GM12865 (cell line): ENCODE results near the gene PATL1.
A peak's percentile ranks its signal among the peaks of the same experiment; 100 is the strongest.

Experiments used
- DNase-seq: peaks from one replicate; pipeline ENCODE4 v3.0.0; 2010; ENCODE audit warnings: low read depth
- H3K4me3 ChIP-seq: 2 replicates; pipeline ENCODE4 v1.5.1; 2011; ENCODE audit warnings: mild to moderate bottlenecking, low read depth, low read length, control low read depth
- TF ChIP-seq, protein P1 (sequence below): IDR thresholded peaks from 2 replicates; pipeline ENCODE4 v1.5.1; 2011; ENCODE audit warnings: low read length, control low read depth, low read depth, inconsistent platforms; ENCODE audit not compliant: insufficient read depth; ENCODE audit errors: missing control alignments

The PATL1 gene

DNA sequence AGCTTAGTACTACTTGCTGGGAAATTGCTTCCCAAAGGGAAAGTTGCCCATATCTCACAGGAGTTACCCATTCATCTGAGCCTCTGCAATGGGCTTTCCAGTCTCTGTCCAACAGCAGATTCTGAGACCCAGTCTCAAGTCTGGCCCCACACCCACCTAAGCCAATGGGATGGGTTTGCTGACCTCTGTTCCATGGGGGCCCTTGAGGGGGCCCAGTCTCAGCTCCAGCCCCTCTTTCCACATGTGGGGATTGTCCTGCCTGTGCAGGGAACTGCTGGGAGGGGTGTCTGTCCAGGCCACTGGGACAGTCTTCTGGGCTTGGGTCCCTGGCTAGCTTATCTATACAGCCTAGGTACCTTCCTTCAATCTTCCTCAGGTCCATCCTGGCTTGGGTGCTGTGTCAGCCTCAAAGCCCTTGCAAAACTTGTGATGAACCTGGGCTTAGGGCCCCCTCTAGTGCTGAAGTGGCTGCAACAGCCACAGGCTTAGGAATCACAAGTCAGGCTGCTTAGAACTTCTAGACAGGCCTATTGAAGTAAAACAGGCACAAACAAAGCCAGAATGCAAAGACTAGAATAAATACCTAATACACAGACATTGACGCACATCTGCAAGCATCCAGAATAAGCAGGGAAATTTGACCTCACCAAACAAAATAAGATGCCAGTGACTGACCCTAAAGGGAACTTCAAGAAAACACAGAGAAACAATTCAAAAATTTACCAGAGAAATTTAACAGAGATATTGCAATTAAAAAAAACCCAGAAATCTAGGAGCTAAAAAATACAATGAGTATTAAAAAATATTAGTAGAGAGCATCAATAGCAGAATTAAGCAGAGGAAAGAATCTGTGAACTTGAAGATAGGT, 11.7 kb upstream of the PATL1 start:
- TF ChIP-seq, protein P1, sequence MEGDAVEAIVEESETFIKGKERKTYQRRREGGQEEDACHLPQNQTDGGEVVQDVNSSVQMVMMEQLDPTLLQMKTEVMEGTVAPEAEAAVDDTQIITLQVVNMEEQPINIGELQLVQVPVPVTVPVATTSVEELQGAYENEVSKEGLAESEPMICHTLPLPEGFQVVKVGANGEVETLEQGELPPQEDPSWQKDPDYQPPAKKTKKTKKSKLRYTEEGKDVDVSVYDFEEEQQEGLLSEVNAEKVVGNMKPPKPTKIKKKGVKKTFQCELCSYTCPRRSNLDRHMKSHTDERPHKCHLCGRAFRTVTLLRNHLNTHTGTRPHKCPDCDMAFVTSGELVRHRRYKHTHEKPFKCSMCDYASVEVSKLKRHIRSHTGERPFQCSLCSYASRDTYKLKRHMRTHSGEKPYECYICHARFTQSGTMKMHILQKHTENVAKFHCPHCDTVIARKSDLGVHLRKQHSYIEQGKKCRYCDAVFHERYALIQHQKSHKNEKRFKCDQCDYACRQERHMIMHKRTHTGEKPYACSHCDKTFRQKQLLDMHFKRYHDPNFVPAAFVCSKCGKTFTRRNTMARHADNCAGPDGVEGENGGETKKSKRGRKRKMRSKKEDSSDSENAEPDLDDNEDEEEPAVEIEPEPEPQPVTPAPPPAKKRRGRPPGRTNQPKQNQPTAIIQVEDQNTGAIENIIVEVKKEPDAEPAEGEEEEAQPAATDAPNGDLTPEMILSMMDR, result peak; percentile 72
- peak; percentile 84 for DNase-seq
- H3K4me3 ChIP-seq, result no peak overlapping the region

DNA sequence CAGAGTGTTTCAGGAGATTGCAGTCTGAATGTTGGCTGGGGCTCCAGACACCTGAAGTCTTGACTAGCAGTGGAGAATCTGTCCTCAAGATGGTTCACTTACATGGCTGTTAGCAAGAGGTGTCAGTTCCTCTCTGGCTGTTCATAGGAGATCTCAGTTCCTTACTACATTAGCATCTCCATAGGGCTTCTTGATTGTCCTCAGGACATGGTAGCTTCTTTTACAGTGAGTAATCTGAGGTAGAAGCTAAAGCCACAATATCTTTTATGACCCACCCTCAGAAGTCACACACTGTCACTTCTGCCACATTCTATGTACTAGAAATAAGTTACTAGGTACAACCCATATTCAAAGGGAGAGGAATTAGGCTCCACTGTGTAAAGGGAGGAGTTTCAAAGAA, 10.5 kb upstream of the PATL1 start:
- TF ChIP-seq, protein P1, result no peak
- DNase-seq, result no peak
- H3K4me3 ChIP-seq, result no peak overlapping the region

DNA sequence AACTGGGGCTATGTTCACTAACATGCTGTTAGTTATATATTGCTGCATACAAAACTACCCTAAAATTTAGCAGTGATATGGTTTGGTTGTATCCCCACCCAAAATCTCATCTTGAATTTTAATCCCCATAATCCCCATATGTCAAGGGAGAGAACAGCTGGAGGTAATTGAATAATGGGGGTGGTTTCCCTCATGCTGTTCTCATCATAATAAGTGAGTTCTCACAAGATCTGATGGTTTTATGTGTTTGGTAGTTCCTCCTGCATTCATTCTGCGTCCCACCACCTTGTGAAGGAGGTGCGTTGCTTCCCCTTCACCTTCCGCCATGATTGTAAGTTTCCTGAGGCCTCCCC, 10.0 kb upstream of the PATL1 start:
- no peak for DNase-seq

DNA sequence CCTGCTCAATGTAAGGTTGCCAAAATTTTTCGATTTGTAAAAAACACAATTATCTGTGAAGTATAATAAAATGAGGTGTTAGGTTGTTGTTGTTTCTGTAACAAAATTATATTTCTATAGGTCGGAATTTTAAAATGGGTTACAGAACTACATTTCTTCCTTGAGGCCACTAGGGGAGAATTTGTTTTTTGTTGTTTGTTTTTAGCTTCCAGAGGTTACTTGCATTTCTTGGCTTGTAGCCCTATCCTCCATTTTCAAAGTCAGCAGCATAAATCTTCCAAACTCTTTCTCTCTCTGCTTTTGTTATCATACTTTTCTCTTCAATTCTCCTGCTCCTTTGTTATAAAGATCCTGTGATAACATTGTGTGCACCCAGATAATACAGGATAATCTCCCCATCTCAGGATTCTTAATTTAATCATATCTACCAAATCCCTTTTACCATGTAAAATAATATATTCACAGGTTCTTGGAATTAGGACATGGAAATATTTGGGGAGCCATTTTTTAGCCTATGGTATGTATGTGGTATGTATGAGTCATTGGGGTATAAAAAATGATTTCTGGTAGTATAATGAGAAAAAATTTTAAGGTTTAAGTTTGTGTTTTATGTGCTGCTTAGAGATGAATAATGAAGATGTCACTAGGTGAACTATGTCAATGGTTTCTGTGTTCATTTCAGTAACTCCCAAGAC, 9.4 kb upstream of the PATL1 start:
- TF ChIP-seq, protein P1, result no peak
- no peak overlapping the region for H3K4me3 ChIP-seq
- no peak for DNase-seq

More for the DNA sequence above, 10.0 kb upstream of the PATL1 start:
- TF ChIP-seq, protein P1, result no peak
- no peak overlapping the region for H3K4me3 ChIP-seq

DNA sequence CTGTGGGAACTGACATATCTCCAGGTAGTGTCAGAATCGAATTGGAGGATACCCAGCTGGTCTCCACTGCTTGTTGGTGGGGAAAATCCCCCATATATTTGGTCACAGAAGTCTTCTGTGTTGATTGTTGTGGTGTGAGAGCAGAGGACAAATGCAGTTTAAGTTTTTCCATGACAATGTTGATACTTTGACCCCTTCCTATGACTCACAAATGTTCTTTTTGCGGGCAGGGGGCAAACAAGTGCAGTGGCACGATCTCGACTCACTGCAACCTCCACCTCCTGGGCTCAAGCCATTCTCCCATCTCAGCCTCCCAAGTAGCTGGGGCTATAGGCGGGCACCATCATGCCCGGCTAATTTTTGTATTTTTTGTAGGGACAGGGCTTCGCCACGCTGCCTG, 7.4 kb upstream of the PATL1 start:
- H3K4me3 ChIP-seq, result no peak overlapping the region
- TF ChIP-seq, protein P1, result no peak
- no peak for DNase-seq

DNA sequence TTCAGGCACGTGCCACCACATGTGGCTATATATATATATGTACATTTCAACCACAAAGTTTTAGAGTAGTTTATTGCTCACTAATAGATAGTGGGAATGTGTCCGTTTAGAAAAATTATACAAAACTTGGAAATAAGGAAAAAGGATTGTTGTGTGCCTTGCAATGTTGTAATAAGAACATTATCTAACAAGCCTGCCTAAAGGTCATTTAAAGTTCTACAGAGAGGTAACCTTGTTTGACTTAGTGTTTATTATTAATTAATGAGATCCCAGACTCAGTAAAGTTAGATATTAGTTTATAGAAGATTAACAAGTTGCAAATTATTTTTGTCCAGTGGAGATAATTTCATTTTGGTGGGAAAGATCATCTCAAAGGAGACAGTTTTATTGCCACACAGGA, 5.5 kb upstream of the PATL1 start:
- no peak overlapping the region for H3K4me3 ChIP-seq
- DNase-seq, result no peak
- TF ChIP-seq, protein P1, result no peak

DNA sequence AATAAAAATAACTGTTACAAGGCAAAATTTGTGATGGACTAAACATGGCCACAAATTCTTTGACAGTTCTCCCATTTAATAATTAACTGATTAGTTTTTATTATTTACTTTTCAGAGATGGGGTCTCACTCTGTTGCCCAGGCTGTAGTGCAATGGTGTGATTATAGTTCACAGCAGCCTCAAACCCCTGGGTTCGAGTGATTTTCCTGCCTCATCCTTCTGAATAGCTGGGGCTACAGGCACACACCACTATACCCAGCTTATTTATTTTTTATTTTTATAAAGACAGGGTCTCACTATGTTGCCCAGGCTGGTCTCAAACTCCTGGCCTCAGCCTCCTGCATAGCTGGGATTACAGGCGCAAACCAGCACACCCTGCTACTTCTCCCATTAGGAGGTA, 4.5 kb upstream of the PATL1 start:
- DNase-seq, result no peak
- TF ChIP-seq, protein P1, result no peak

More for the DNA sequence above, 4.5 kb upstream of the PATL1 start:
- H3K4me3 ChIP-seq, result no peak overlapping the region
